Heart left ventricle (tissue), 16 donors: ENCODE results near the gene RBM33. TPM values are rescaled to one million over a fixed set of nuclear protein-coding genes. Genes with fewer than 3 reads are reported as not detected.

Source experiments
- ATAC-seq, 4 donors: fragments of 200-7000 bp; cut with Tn5 transposase; one replicate each; pipeline ENCODE4 v1.9.1; 2020 to 2022; ENCODE audit warnings: moderate library complexity in 4 of 4, mild to moderate bottlenecking in 3 of 4, moderate number of reproducible peaks in 1 of 4
- DNase-seq, 5 donors: peaks; one replicate each; pipeline ENCODE4 v3.0.0-alpha.2; 2020
- H3K27ac ChIP-seq, 12 donors: fragments of 200-600 bp; sonication (generic) in 4 of 12; one replicate each; pipeline versions ENCODE4 v1.5.0 to v1.8.0; 2016 to 2022; ENCODE audit warnings: mild to moderate bottlenecking in 2 of 12
- H3K27me3 ChIP-seq, 9 donors: fragments of 200-600 bp; sonication (generic) in 2 of 9; one replicate each; pipeline versions ENCODE4 v1.5.1 to v1.8.0; 2016 to 2022; ENCODE audit warnings: mild to moderate bottlenecking in 3 of 9
- H3K36me3 ChIP-seq, 9 donors: fragments of 200-600 bp; sonication (generic) in 2 of 9; one replicate each; pipeline versions ENCODE4 v1.5.0 to v1.8.0; 2018 to 2022; ENCODE audit warnings: mild to moderate bottlenecking in 2 of 9
- H3K4me1 ChIP-seq, 12 donors: fragments of 200-600 bp; sonication (generic) in 4 of 12; one replicate each; pipeline versions ENCODE4 v1.5.0 to v1.8.0; 2016 to 2022; ENCODE audit warnings: mild to moderate bottlenecking in 3 of 12
- H3K4me3 ChIP-seq, 12 donors: fragments of 200-600 bp; sonication (generic) in 4 of 12; one replicate each; pipeline versions ENCODE4 v1.5.0 to v1.8.0; 2017 to 2022; ENCODE audit warnings: mild to moderate bottlenecking in 9 of 12, moderate library complexity in 4 of 12
- H3K9me3 ChIP-seq, 12 donors: fragments of 200-600 bp; sonication (generic) in 4 of 12; one replicate each; pipeline versions ENCODE4 v1.5.0 to v1.8.0; 2016 to 2022; ENCODE audit warnings: mild to moderate bottlenecking in 1 of 12
- CTCF ChIP-seq, 12 donors: fragments of 200-600 bp; sonication (generic) in 4 of 12; IDR thresholded peaks; one replicate each; pipeline versions ENCODE4 v1.5.0 to v1.8.0; 2018 to 2022; ENCODE audit warnings: antibody characterized with exemption in 12 of 12, mild to moderate bottlenecking in 5 of 12
- POLR2A ChIP-seq, 2 donors: fragments of 450-650 bp; IDR thresholded peaks; one replicate each; pipeline ENCODE4 v1.6.1; 2017; ENCODE audit warnings: antibody characterized with exemption in 2 of 2, mild to moderate bottlenecking in 2 of 2, moderate library complexity in 2 of 2
- WGBS, 4 donors: extraction: QIAGEN DNeasy Blood & Tissue Kit in 2 of 4; methylation state at CpG; one replicate each; pipeline versions ENCODE4 v1.1.5 to v1.1.7; 2013 to 2018; 5-methylcytosine and 5-hydroxymethylcytosine counted together
- intact Hi-C, 10 donors: fragments of 100-400 bp; cut with DNase I; formaldehyde crosslinking; loops; one replicate each; pipeline versions ENCODE4 v1.11.1 to v1.14.2; 2022
- polyA plus RNA-seq, 2 donors: library from polyadenylated mRNA; stranded (reverse); fragments of 200-250 nt; gene quantifications; one replicate each; pipeline ENCODE4 v1.2.3, GENCODE V29; 2013
- total RNA-seq, 9 donors: library from RNA; depleted of rRNA in 2 of 9; stranded (reverse); fragments of >200 nt in 2 of 9; fragmentation: NEBNext Ultra II Directional in 3 of 9; extraction: Animal tissue kit (Norgen Biotek cat#: 25700) in 3 of 9; gene quantifications; one replicate each; pipeline versions ENCODE4 v1.1.0 to v1.2.4, GENCODE V29; 2016 to 2023
- donor health status: ischemic (EF 13 %, LVEDD 7.1; RV severe dilation, severe dysfunction).
- donor health status: healthy with polysubstance abuse.
- donor health status: DM: no; HTN: yes; CAD: no.
- donor health status: DM: no; HTN: no; CAD: no.
- donor health status: ischemic (EF 25% LVEDD 6.9; RV normal size, moderate dysfunction).
- donor health status: ischemic (EF 25% LVEDD 5.7; RV mildly dilated, moderate dysfunction).
- donor health status: healthy.
- donor health status: DM: yes; HTN: yes; CAD: no.
- donor health status: ischemic (EF 35%, LVEDD 5.7; RV mildly dilated, moderate dysfunction).
- donor health status: nonischemic (EF 11% LVEDD 7.7; RV severe dilation, severe dysfunction).
- donor health status: DM: yes; HTN: yes; CAD: no.
- donor health status: PGD.
- donor health status: ischemic (EF 29% LVEDD 5.4; RV normal size, mild dysfunction).
- donor health status: nonischemic (EF 23%, LVEDD 6.1; RV moderate dilation, normal function).

The RBM33 gene
- total and polyA plus RNA-seq, 11 donors, result 13.1 to 40.8 (median 30.2) TPM

- intact Hi-C loops, result no loop called here
- no peak overlapping the region for H3K27ac ChIP-seq
- no peaks in the 10 kb centered on the region for H3K27me3 ChIP-seq
- no peak overlapping the region for H3K4me3 ChIP-seq
- no peak for DNase-seq
- WGBS, 4 donors, result 81 to 96% (median 93%) methylated on average over 14 of the region's 14 CpGs
- peaks cover 0 to 3% (median 0%) of the 10 kb centered on the region in 12 donors for H3K4me1 ChIP-seq
- peaks cover 0 to 99% (median 91%) of the 10 kb centered on the region in 9 donors for H3K36me3 ChIP-seq
- peak in 2 of 4 donors; percentile 38 to 45 for ATAC-seq
- no peaks in the 10 kb centered on the region for H3K9me3 ChIP-seq
- no peak for TF ChIP-seq CTCF (IDR thresholded peaks at IDR 0.05)
- TF ChIP-seq POLR2A (IDR thresholded peaks at IDR 0.05), result no peak
These were observed 130.5 kb downstream of the RBM33 start for GRCh38 chr7:155774947-155775346.

GRCh38 chr7:155775691-155776090, 131.2 kb downstream of the RBM33 start:
- WGBS, 4 donors, result 81 to 89% (median 85%) methylated on average over 7 of the region's 7 CpGs
- Histone ChIP-seq H3K27me3 (no peaks in the 10 kb centered on the region), H3K9me3 (no peaks in the 10 kb centered on the region), H3K36me3 (peaks cover 0 to 99% (median 91%) of the 10 kb centered on the region in 9 donors), H3K4me1 (no peaks in the 10 kb centered on the region), H3K4me3 (no peak overlapping the region), H3K27ac (no peak overlapping the region)
- intact Hi-C loops, result no loop called here
- ATAC-seq, result no peak
- DNase-seq, result no peak
- TF ChIP-seq CTCF (IDR thresholded peaks at IDR 0.05) (no peak), POLR2A (IDR thresholded peaks at IDR 0.05) (no peak)

- WGBS, 4 donors, result 71 to 78% (median 77%) methylated on average over 7 to 8 of the region's 8 CpGs
- H3K27ac ChIP-seq, result no peak overlapping the region
- ATAC-seq, result peak; percentile 12 to 40 (median 30)
- peaks cover 0 to 99% (median 92%) of the 10 kb centered on the region in 9 donors for H3K36me3 ChIP-seq
- no peaks in the 10 kb centered on the region for H3K4me1 ChIP-seq
- H3K4me3 ChIP-seq, result no peak overlapping the region
- no peak for TF ChIP-seq POLR2A (IDR thresholded peaks at IDR 0.05)
- no peak for TF ChIP-seq CTCF (IDR thresholded peaks at IDR 0.05)
- no peaks in the 10 kb centered on the region for H3K9me3 ChIP-seq
- no peak for DNase-seq
- intact Hi-C loops, result no loop called here
- no peaks in the 10 kb centered on the region for H3K27me3 ChIP-seq
These were observed 132.1 kb downstream of the RBM33 start for GRCh38 chr7:155776606-155777005.

- H3K36me3 ChIP-seq, result peaks cover 0 to 97% (median 87%) of the 10 kb centered on the region in 9 donors
- intact Hi-C loops, result no loop called here
- no peaks in the 10 kb centered on the region for H3K27me3 ChIP-seq
- WGBS, 4 donors, result 81 to 87% (median 84%) methylated on average over 6 of the region's 6 CpGs
- TF ChIP-seq POLR2A (IDR thresholded peaks at IDR 0.05), result no peak
- TF ChIP-seq CTCF (IDR thresholded peaks at IDR 0.05), result no peak
- no peak overlapping the region for H3K27ac ChIP-seq
- H3K4me3 ChIP-seq, result no peak overlapping the region
- DNase-seq (no peak), ATAC-seq (no peak)
- H3K9me3 ChIP-seq, result no peaks in the 10 kb centered on the region
- no peaks in the 10 kb centered on the region for H3K4me1 ChIP-seq
These were observed 133.9 kb downstream of the RBM33 start for GRCh38 chr7:155778349-155778748.
